Adipocyte (in vitro differentiated cells): ENCODE measurements around the gene ELOVL3.
A peak's percentile ranks its signal among the peaks of the same experiment; 100 is the strongest.
"Not testable (repeated sequence)": the region's sequence is repeated elsewhere in the genome, so short reads cannot be mapped to it uniquely, and the experiment has no call there.

Source experiments
- DNase-seq: peaks from one replicate; pipeline ENCODE4 v3.0.0-alpha.2; 2015; ENCODE audit warnings: low read depth
- H3K27me3 ChIP-seq: replicated peaks from 2 replicates; pipeline ENCODE4 v1.7.0; 2013; ENCODE audit warnings: mild to moderate bottlenecking, low read length, moderate library complexity; ENCODE audit not compliant: control insufficient read depth, insufficient read depth
- H3K36me3 ChIP-seq: 2 replicates; pipeline ENCODE4 v1.7.0; 2013; ENCODE audit warnings: low read length, mild to moderate bottlenecking, moderate library complexity; ENCODE audit not compliant: control insufficient read depth, insufficient read depth, severe bottlenecking
- H3K4me1 ChIP-seq: 2 replicates; pipeline ENCODE4 v1.7.0; 2013; ENCODE audit warnings: mild to moderate bottlenecking, low read length, moderate library complexity; ENCODE audit not compliant: control insufficient read depth, insufficient read depth
- H3K4me3 ChIP-seq: 2 replicates; pipeline ENCODE4 v1.7.0; 2013; ENCODE audit warnings: mild to moderate bottlenecking, low read length, moderate library complexity
- H3K9ac ChIP-seq: 2 replicates; pipeline ENCODE4 v1.7.0; 2013; ENCODE audit warnings: mild to moderate bottlenecking, low read length, moderate library complexity
- H3K9me3 ChIP-seq: 2 replicates; pipeline ENCODE4 v1.7.0; 2013; ENCODE audit warnings: mild to moderate bottlenecking, low read length, moderate library complexity; ENCODE audit not compliant: control insufficient read depth

Gene ELOVL3

DNA sequence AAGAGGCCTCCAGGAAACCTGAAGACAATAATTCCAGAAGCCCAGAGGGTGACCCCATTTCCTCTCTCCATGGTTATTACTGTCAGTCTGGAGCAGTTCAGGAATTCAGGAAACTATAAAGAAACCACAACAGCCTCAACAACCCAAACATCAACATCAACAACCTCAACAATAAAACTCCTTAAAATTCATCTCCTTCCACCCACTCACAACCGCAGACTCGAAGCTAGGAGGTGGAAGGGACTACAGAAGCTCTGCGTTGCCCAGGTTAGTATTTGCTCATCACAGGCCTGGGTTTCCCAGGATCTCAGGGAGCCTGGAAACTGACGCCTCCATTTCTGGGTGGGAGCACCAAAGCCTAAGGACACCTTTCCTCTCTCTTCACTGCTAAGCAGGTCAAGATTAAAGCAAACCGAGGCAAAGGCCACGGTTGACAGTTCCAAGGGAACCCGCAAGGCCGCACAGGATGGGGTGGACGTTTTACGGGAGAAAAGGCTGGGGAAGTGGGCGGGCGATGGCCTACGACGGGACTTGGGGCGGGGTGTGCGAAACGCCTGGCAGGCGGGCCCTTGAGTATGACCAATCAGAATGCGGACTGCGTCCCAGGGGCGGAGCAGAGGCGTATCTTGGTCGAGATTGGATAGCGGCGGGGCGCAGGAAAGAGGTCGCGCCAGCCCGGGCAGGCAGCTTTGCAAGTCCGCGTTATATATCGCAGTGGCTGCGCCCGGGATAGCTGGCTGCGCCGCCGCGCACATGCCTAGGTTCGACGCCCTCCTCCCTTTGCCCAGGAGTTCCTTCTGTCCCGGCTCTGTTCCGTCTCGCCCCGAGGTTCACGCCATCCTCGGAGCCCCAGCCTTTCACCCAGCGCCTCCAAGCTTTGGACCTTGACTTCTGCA is at the start of gene ELOVL3:
Gene ELOVL3 (plus strand): TSS at position 654 of the 896 bp plus-strand sequence. CDS start 250 bp downstream, outside the sequence.
- H3K9ac ChIP-seq: peak within 1 kb of the TSS; percentile 67
- no peaks in the 10 kb centered on the region for H3K27me3 ChIP-seq
- DNase-seq: peak; percentile 97
- H3K4me3 ChIP-seq: peak within 1 kb of the TSS; percentile 78
- H3K36me3 ChIP-seq: no peaks in the 10 kb centered on the region
- H3K9me3 ChIP-seq: no peaks in the 10 kb centered on the region
- H3K4me1 ChIP-seq: peaks cover 31% of the 10 kb centered on the region

DNA sequence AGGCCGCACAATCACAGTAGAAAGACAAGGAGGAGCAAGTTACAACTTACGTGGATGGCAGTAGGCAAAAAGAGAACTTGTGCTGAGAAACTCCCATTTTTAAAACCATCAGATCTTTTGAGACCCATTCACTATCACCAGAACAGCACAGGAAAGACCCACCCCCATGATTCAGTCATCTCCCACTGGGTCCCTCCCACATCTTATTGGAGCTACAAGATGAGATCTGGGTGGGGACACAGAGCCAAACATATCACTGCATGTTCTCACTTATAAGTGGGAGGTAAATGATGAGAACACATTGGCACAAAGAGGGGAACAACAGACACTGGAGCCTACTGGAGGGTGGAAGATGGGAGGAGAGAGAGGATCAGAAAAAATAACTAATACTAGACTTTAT is 41.5 kb upstream of the ELOVL3 start:
- Histone ChIP-seq H3K36me3 (no peaks in the 10 kb centered on the region), H3K9me3 (peaks cover 7% of the 10 kb centered on the region), H3K9ac (no peak overlapping the region), H3K4me3 (no peak overlapping the region), H3K4me1 (peaks cover 7% of the 10 kb centered on the region), H3K27me3 (no peaks in the 10 kb centered on the region)
- DNase-seq: no peak

DNA sequence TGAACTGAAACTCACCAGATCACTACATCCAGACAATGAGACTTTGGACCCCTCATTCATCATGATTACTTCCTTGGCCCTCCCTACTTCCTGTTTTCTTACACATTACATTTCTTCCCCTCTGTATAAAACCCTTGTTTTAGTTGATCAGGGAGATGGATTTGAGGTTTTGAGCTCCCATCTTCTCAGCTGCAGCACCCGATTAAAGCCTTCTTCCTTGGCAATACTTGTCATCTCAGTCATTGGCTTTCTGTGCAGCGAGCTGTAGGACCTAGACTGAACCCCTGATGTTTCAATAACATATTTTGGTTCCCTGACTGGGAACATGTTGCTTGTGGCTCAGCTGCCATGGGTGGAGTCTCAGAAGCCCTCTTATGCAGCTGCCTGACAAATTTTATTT is 40.8 kb upstream of the ELOVL3 start:
- no peaks in the 10 kb centered on the region for H3K27me3 ChIP-seq
- no peak overlapping the region for H3K4me3 ChIP-seq
- peaks cover 7% of the 10 kb centered on the region for H3K9me3 ChIP-seq
- H3K9ac ChIP-seq: no peak overlapping the region
- peaks cover 7% of the 10 kb centered on the region for H3K4me1 ChIP-seq
- DNase-seq: no peak
- H3K36me3 ChIP-seq: no peaks in the 10 kb centered on the region

DNA sequence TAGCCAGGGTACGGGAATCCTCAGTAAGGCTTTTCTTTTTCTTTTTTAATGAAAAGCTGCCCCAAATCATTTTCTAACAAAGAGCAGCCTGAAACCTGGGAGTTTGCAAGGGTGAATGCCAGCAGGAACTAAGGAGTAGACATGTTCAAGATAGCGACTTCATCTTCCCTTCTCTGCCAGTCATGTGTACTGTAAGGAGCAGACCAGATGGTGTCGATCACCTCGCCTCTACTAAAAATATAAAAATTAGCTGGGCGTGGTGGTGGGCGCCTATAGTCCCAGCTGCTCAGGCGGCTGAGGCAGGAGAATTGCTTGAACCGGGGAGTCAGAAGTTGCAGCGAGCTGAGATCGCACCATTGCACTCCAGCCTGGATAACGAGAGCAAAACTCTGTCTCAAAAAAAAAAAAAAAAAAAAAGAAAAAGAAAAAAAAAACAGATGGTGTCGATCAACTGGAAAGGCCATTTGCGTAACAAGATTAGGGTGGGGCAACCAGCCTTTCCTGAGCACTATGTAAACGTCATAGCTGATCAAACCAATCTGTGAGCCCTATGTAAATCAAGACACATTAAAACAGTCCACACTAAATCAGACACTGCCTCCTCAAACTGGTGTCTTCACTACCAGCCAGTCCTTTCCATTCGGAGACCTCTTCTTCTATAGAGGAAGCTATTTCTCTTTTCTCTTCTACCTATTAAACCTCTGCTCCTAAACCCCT is 40.1 kb upstream of the ELOVL3 start:
- Histone ChIP-seq H3K27me3 (no peaks in the 10 kb centered on the region), H3K4me1 (peaks cover 7% of the 10 kb centered on the region), H3K9ac (no peak overlapping the region), H3K4me3 (no peak overlapping the region), H3K9me3 (peaks cover 7% of the 10 kb centered on the region), H3K36me3 (no peaks in the 10 kb centered on the region)
- DNase-seq: peak; percentile 33

- Histone ChIP-seq H3K9me3 (peaks cover 21% of the 10 kb centered on the region), H3K4me3 (no peak overlapping the region), H3K27me3 (peaks cover 4% of the 10 kb centered on the region), H3K4me1 (peaks cover 7% of the 10 kb centered on the region), H3K9ac (no peak overlapping the region), H3K36me3 (no peaks in the 10 kb centered on the region)
- DNase-seq: no peak
These were observed 37.7 kb upstream of the ELOVL3 start for GRCh38 chr10:102188298-102188940.

DNA sequence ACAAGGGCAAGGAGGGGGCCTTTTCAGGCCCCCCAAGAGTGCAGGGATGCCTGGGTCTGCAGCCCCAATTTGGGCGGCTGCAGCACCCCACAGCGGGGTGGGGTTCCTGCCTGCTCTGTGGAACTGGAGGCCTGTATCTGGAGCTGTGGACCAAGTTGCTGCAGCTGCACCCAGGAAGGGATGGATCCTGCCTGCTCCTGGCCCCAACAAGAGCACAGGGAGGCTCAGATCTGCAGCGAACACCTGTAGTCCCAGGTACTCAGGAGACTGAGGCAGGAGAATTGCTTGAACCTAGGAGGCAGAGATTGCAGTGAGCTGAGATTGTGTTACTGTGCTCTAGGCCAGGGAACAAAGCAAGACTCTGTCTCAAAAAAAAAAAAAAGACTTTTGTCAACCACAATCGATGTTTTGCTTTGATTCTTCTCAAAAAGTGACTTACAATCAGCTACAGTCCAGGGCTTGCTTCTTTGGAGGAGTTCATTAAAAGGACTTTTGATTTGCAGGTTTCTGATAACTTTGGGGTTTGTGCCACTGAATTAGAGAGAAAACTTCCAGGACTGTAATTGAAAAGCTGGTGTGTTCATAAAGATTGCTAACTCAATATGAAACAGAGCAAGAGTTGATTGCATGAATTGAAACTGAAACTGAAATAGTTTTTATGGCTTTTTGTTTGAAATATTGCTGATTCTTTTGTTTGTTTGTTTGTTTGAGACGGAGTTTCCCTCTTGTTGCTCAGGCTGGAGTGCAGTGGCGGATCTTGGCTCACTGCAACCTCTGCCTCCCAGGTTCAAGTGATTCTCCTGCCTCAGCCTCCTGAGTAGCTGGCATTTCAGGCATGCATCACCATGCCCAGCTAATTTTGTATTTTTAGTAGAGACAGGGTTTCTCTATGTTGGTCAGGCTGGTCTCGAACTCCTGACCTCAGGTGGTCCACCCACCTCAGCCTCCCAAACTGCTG is 36.9 kb upstream of the ELOVL3 start:
- peak overlapping the region; percentile 50 for H3K4me3 ChIP-seq
- H3K9me3 ChIP-seq: peaks cover 21% of the 10 kb centered on the region
- not testable (repeated sequence) for H3K9ac ChIP-seq, H3K27me3 ChIP-seq, H3K4me1 ChIP-seq, H3K36me3 ChIP-seq
- DNase-seq: peak; percentile 15

DNA sequence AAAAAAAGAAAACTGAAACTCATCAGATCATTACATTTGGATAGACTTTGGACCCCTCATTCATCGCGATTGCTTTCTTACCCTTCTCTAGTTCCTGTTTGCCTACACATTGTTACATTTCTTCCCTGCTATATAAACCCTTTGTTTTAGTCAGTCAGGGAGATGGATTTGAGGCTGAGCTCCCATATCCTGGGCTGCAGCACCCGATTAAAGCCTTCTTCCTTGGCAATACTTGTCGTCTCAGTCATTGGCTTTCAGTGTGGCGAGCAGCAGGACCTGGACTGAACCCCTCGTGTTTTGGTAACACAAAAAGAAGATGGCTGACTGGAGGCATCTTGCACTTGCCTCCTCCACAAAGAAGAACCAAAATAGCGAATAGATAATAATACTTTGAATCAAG is 34.1 kb upstream of the ELOVL3 start:
- Histone ChIP-seq H3K9ac (no peak overlapping the region), H3K27me3 (peaks cover 4% of the 10 kb centered on the region), H3K36me3 (no peaks in the 10 kb centered on the region), H3K9me3 (peaks cover 14% of the 10 kb centered on the region), H3K4me1 (peaks cover 7% of the 10 kb centered on the region), H3K4me3 (no peak overlapping the region)
- no peak for DNase-seq

DNA sequence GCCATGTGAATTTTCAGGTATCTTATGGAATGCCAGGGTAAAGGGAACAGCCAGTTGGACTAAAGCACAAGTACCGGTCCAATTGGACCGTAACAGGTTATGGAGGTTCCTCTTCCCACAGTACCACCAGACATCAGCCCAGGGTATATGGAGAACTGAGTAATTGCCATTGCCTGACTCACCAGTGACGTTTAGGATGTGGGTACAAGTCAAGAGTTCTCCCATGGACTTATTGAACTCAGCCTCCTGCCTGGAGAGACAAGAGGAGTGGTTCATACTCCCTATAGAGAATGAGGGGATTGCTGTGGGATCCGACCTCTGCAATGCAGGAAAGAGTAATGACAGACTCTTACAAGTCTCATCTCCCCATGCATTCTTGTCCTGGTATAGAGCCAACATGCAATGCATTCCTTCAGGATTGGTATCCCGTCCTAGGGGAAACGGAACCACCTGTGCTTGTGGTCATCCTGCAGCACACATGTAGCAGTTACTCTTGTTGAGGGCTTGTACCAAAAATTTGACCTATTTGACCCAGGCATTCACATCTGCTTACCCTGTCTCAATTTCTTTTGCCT is 30.7 kb upstream of the ELOVL3 start:
- DNase-seq: no peak
- H3K27me3 ChIP-seq: peaks cover 4% of the 10 kb centered on the region
- no peak overlapping the region for H3K4me3 ChIP-seq
- no peaks in the 10 kb centered on the region for H3K4me1 ChIP-seq
- no peaks in the 10 kb centered on the region for H3K36me3 ChIP-seq
- peaks cover 19% of the 10 kb centered on the region for H3K9me3 ChIP-seq
- H3K9ac ChIP-seq: no peak overlapping the region

- no peak for DNase-seq
These were observed 29.2 kb upstream of the ELOVL3 start for GRCh38 chr10:102196893-102197292.

GRCh38 chr10:102198027-102198426 is 28.1 kb upstream of the ELOVL3 start:
- H3K27me3 ChIP-seq: peaks cover 14% of the 10 kb centered on the region
- DNase-seq: no peak
- peaks cover 6% of the 10 kb centered on the region for H3K9me3 ChIP-seq
- H3K9ac ChIP-seq: no peak overlapping the region
- no peaks in the 10 kb centered on the region for H3K36me3 ChIP-seq
- H3K4me1 ChIP-seq: no peaks in the 10 kb centered on the region
- H3K4me3 ChIP-seq: no peak overlapping the region

More at GRCh38 chr10:102196893-102197292, 29.2 kb upstream of the ELOVL3 start:
- H3K27me3 ChIP-seq: peaks cover 11% of the 10 kb centered on the region
- no peak overlapping the region for H3K4me3 ChIP-seq
- no peaks in the 10 kb centered on the region for H3K4me1 ChIP-seq
- no peaks in the 10 kb centered on the region for H3K36me3 ChIP-seq
- H3K9me3 ChIP-seq: peaks cover 13% of the 10 kb centered on the region
- H3K9ac ChIP-seq: no peak overlapping the region
